CD4-positive, alpha-beta memory T cell (primary cell): ENCODE data around the gene IGFBP3. TPM values are rescaled to one million over a fixed set of nuclear protein-coding genes. Genes with fewer than 3 reads are reported as not detected.

ENCODE experiments used
- CTCF ChIA-PET: fragments of 350-600 bp; sonication (Branson Sonifier 250); formaldehyde crosslinking; loops from one replicate; lab custom pipeline; 2021; ENCODE audit warnings: inconsistent platforms; ENCODE audit not compliant: partially characterized antibody; lab: Charles Lee
- POLR2A ChIA-PET: fragments of 350-600 bp; sonication (Branson Sonifier 250); formaldehyde crosslinking; loops from one replicate; lab custom pipeline; 2021; ENCODE audit not compliant: partially characterized antibody; lab: Charles Lee
- DNase-seq, 5 donors: peaks; one replicate each; pipeline versions ENCODE4 v3.0.0 to v3.0.0-alpha.2; 2020 to 2022; ENCODE audit warnings: mixed read lengths in 1 of 5
- H3K27ac ChIP-seq: one replicate; pipeline ENCODE4 v1.7.0; 2013; ENCODE audit warnings: low read depth, low read length
- H3K27me3 ChIP-seq: 2 replicates; pipeline ENCODE4 v1.7.0; 2013; ENCODE audit warnings: mild to moderate bottlenecking, low read length, moderate library complexity; ENCODE audit not compliant: insufficient read depth
- H3K36me3 ChIP-seq: 2 replicates; pipeline ENCODE4 v1.7.0; 2013; ENCODE audit warnings: mild to moderate bottlenecking, low read length, moderate library complexity; ENCODE audit not compliant: insufficient read depth
- H3K4me1 ChIP-seq: 2 replicates; pipeline ENCODE4 v1.7.0; 2013; ENCODE audit warnings: mild to moderate bottlenecking, low read length, moderate library complexity; ENCODE audit not compliant: insufficient read depth
- H3K4me3 ChIP-seq, 2 donors: one replicate each; pipeline ENCODE4 v1.7.0; 2013; ENCODE audit warnings: low read length in 2 of 2, mild to moderate bottlenecking in 1 of 2
- H3K9me3 ChIP-seq, 2 donors: one replicate each; pipeline ENCODE4 v1.7.0; 2013; ENCODE audit warnings: low read length in 2 of 2, control low read depth in 1 of 2; ENCODE audit not compliant: control insufficient read depth in 1 of 2
- H3K27ac Mint-ChIP-seq, 7 donors: one replicate each; pipeline ENCODE4 v1.8.0; 2020 to 2021; ENCODE audit warnings: mixed read lengths in 7 of 7, mild to moderate bottlenecking in 6 of 7, inconsistent platforms in 3 of 7, moderate library complexity in 3 of 7
- H3K27me3 Mint-ChIP-seq, 2 donors: one replicate each; pipeline ENCODE4 v1.8.0; 2020 to 2021; ENCODE audit warnings: mixed read lengths in 2 of 2
- H3K36me3 Mint-ChIP-seq, 2 donors: one replicate each; pipeline ENCODE4 v1.8.0; 2020 to 2021; ENCODE audit warnings: mixed read lengths in 2 of 2, inconsistent platforms in 1 of 2, mild to moderate bottlenecking in 1 of 2
- H3K4me1 Mint-ChIP-seq, 4 donors: one replicate each; pipeline ENCODE4 v1.8.0; 2020 to 2021; ENCODE audit warnings: mixed read lengths in 4 of 4, mild to moderate bottlenecking in 1 of 4
- H3K4me3 Mint-ChIP-seq, 8 donors: one replicate each; pipeline ENCODE4 v1.8.0; 2020 to 2021; ENCODE audit warnings: mixed read lengths in 8 of 8, mild to moderate bottlenecking in 7 of 8, moderate library complexity in 6 of 8, inconsistent platforms in 3 of 8
- H3K9me3 Mint-ChIP-seq, 8 donors: one replicate each; pipeline ENCODE4 v1.8.0; 2020 to 2021; ENCODE audit warnings: mixed read lengths in 8 of 8, mild to moderate bottlenecking in 5 of 8, inconsistent platforms in 3 of 8, moderate library complexity in 1 of 8
- intact Hi-C: fragments of 100-400 bp; cut with micrococcal nuclease; formaldehyde crosslinking; loops from one replicate; pipeline ENCODE4 v1.15.1; 2023
- polyA plus RNA-seq, 2 donors: library from polyadenylated mRNA; unstranded; fragments of 300-500 nt; fragmentation: Illumina TruSeq; gene quantifications; one replicate each; pipeline ENCODE4 v1.2.3, GENCODE V29; 2021
- total RNA-seq, 2 experiments: library from RNA; stranded (reverse); gene quantifications; one replicate each; pipeline ENCODE4 v1.2.3, GENCODE V29; 2021

IGFBP3 gene
- total and polyA plus RNA-seq, 4 experiments from 2014 or later: 10.4 to 19.0 (median 15.6) TPM

- Mint-ChIP-seq H3K27me3 (peaks cover 10 to 17% of the 10 kb centered on the region in 2 donors), H3K4me1 (no peaks in the 10 kb centered on the region), H3K9me3 (peaks cover 0 to 3% (median 0%) of the 10 kb centered on the region in 8 donors), H3K27ac (no peak overlapping the region), H3K36me3 (no peaks in the 10 kb centered on the region), H3K4me3 (no peak overlapping the region)
- no peaks in the 10 kb centered on the region for H3K36me3 ChIP-seq
- H3K4me1 ChIP-seq: no peaks in the 10 kb centered on the region
- no peaks in the 10 kb centered on the region for H3K9me3 ChIP-seq
- intact Hi-C loops: no loop called here
- H3K27me3 ChIP-seq: no peaks in the 10 kb centered on the region
- H3K4me3 ChIP-seq: no peak overlapping the region
- no peak overlapping the region for H3K27ac ChIP-seq
- no peak for DNase-seq
- CTCF ChIA-PET: interaction anchor here (1.5 kb wide), 1 partner anchor 12 kb away, joined by 5 read pairs; no protein-coding TSS in a partner anchor
- POLR2A ChIA-PET: no interaction called here
Measured at GRCh38 chr7:45865594-45866410, 55.3 kb downstream of the IGFBP3 start.

- H3K4me1 Mint-ChIP-seq: no peaks in the 10 kb centered on the region
- no peak overlapping the region for H3K27ac ChIP-seq
- H3K27me3 ChIP-seq: no peaks in the 10 kb centered on the region
- no peaks in the 10 kb centered on the region for H3K36me3 ChIP-seq
- H3K36me3 Mint-ChIP-seq: no peaks in the 10 kb centered on the region
- POLR2A ChIA-PET: no interaction called here
- no peaks in the 10 kb centered on the region for H3K9me3 Mint-ChIP-seq
- CTCF ChIA-PET: interaction anchor here (1.2 kb wide), 1 partner anchor 9 kb away, joined by 4 read pairs; no protein-coding TSS in a partner anchor
- DNase-seq: no peak
- H3K27me3 Mint-ChIP-seq: peaks cover 14 to 18% of the 10 kb centered on the region in 2 donors
- intact Hi-C loops: no loop called here
- H3K4me3 ChIP-seq: no peak overlapping the region
- no peak overlapping the region for H3K27ac Mint-ChIP-seq
- H3K4me3 Mint-ChIP-seq: no peak overlapping the region
- no peaks in the 10 kb centered on the region for H3K4me1 ChIP-seq
- H3K9me3 ChIP-seq: no peaks in the 10 kb centered on the region
Measured at GRCh38 chr7:45863715-45864114, 57.4 kb downstream of the IGFBP3 start.

Other genes with a start within 250 kb of the IGFBP3 start
- gene CCDC201, start 48.2 kb downstream of the IGFBP3 start, total RNA-seq: not detected
- gene CCDC201, start 48.2 kb downstream of the IGFBP3 start, polyA plus RNA-seq: not detected
- gene IGFBP1, start 32.8 kb downstream of the IGFBP3 start, total RNA-seq: not detected
- gene IGFBP1, start 32.8 kb downstream of the IGFBP3 start, polyA plus RNA-seq: not detected